ENCODE data around the gene NAV2. TPM values are rescaled to one million over a fixed set of nuclear protein-coding genes. Genes with fewer than 3 reads are reported as not detected.

NAV2 gene
- total and polyA plus RNA-seq, 2 experiments from 2014 or later = 26.0 to 45.0 TPM

DNA sequence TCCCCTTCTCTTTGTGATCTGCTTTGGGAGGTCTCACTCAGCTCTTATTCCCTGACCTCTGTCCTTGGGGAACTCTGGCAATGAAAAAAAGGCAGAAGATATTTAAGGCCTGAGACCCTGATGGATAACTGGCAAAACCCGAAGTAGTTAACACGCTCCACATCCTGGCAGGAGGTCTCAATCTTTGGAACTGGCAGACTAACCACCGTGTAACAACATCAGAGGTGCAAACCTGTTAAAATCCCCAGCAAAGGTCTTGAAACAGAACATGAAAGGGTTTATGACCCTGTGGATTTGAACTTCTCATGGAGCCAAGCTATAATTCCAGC, 287.3 kb downstream of the NAV2 start (continued):
- TF ChIP-seq, protein P1, sequence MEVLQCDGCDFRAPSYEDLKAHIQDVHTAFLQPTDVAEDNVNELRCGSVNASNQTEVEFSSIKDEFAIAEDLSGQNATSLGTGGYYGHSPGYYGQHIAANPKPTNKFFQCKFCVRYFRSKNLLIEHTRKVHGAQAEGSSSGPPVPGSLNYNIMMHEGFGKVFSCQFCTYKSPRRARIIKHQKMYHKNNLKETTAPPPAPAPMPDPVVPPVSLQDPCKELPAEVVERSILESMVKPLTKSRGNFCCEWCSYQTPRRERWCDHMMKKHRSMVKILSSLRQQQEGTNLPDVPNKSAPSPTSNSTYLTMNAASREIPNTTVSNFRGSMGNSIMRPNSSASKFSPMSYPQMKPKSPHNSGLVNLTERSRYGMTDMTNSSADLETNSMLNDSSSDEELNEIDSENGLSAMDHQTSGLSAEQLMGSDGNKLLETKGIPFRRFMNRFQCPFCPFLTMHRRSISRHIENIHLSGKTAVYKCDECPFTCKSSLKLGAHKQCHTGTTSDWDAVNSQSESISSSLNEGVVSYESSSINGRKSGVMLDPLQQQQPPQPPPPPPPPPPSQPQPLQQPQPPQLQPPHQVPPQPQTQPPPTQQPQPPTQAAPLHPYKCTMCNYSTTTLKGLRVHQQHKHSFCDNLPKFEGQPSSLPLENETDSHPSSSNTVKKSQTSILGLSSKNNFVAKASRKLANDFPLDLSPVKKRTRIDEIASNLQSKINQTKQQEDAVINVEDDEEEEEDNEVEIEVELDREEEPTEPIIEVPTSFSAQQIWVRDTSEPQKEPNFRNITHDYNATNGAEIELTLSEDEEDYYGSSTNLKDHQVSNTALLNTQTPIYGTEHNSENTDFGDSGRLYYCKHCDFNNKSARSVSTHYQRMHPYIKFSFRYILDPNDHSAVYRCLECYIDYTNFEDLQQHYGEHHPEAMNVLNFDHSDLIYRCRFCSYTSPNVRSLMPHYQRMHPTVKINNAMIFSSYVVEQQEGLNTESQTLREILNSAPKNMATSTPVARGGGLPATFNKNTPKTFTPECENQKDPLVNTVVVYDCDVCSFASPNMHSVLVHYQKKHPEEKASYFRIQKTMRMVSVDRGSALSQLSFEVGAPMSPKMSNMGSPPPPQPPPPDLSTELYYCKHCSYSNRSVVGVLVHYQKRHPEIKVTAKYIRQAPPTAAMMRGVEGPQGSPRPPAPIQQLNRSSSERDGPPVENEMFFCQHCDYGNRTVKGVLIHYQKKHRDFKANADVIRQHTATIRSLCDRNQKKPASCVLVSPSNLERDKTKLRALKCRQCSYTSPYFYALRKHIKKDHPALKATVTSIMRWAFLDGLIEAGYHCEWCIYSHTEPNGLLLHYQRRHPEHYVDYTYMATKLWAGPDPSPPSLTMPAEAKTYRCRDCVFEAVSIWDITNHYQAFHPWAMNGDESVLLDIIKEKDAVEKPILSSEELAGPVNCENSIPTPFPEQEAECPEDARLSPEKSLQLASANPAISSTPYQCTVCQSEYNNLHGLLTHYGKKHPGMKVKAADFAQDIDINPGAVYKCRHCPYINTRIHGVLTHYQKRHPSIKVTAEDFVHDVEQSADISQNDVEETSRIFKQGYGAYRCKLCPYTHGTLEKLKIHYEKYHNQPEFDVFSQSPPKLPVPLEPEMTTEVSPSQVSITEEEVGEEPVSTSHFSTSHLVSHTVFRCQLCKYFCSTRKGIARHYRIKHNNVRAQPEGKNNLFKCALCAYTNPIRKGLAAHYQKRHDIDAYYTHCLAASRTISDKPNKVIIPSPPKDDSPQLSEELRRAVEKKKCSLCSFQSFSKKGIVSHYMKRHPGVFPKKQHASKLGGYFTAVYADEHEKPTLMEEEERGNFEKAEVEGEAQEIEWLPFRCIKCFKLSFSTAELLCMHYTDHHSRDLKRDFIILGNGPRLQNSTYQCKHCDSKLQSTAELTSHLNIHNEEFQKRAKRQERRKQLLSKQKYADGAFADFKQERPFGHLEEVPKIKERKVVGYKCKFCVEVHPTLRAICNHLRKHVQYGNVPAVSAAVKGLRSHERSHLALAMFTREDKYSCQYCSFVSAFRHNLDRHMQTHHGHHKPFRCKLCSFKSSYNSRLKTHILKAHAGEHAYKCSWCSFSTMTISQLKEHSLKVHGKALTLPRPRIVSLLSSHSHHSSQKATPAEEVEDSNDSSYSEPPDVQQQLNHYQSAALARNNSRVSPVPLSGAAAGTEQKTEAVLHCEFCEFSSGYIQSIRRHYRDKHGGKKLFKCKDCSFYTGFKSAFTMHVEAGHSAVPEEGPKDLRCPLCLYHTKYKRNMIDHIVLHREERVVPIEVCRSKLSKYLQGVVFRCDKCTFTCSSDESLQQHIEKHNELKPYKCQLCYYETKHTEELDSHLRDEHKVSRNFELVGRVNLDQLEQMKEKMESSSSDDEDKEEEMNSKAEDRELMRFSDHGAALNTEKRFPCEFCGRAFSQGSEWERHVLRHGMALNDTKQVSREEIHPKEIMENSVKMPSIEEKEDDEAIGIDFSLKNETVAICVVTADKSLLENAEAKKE (CRISPR knock-in tag; IDR thresholded peaks at IDR 0.05) = no peak
- no peak for TF ChIP-seq ZNF114 (CRISPR knock-in tag; IDR thresholded peaks at IDR 0.05)

DNA sequence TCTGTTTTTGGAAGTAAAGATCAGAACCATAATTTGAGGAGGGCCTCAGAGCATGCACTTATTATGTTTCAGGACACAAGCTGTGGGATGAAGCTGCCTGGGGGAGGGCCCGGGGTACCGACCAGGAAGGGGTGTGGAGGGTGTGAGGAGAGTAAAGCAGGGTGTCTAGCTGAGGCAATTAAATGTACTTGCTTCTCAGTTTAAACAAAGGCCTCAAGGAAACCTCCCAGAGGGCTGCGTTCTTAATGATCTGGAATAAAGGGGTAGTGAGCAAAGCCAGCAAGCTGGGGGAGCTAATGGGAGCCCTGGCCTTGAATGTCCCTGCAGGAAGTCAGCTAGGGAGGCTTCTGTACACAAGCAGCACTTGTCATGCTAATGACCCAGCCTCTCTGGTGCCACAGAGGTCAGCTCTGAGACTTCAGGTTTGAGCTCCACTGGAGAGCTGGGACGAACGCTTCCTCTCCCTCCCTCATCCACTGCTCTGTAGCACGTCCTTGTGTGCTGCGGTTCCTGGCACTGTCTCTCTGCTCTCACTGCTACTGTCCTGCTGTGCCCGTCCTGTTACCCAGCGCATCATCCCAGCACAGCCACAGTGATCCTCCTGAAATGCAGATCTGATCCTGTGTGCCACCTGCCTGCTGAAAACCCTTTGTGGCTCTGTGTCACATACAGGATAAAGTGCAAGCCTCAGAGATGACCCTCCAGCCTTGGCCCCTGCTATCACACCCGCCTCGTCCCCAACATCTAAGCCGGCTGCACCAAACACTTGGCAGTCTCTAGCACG, 287.9 kb downstream of the NAV2 start:
- peaks cover 61% of the 10 kb centered on the region for H4K20me1 ChIP-seq (replicated peaks; ENCODE audit: insufficient read depth)
- H3K4me2 ChIP-seq = peak overlapping the region; percentile 67
- H2AFZ ChIP-seq = no peak overlapping the region
- peaks cover 15% of the 10 kb centered on the region; the same call in 1 of the 2 replicates for H3F3A ChIP-seq (replicated peaks; ENCODE audit: low read depth)
- Mint-ChIP-seq H3K4me3 (peak overlapping the region; percentile 51), H3K4me1 (peaks cover 70% of the 10 kb centered on the region), H3K9me3 (no peaks in the 10 kb centered on the region), H3K27ac (no peak overlapping the region), H3K27me3 (ENCODE audit: insufficient read depth, low read depth, poor library complexity) (peaks cover 35% of the 10 kb centered on the region), H3K36me3 (ENCODE audit: low read depth) (peaks cover 7% of the 10 kb centered on the region; the same call in 2 of the 3 replicates)
- H3K36me3 ChIP-seq (ENCODE audit: insufficient read depth) = no peaks in the 10 kb centered on the region
- peaks cover 57% of the 10 kb centered on the region for H3K27me3 ChIP-seq (ENCODE audit: insufficient read depth)
- ATAC-seq = peak; percentile 94
- H3K4me3 ChIP-seq = peak overlapping the region; percentile 34
- peaks cover 10% of the 10 kb centered on the region; the same call in 1 of the 2 replicates for H3K79me2 ChIP-seq (replicated peaks; ENCODE audit: insufficient read depth)
- peaks cover 34% of the 10 kb centered on the region for H3K4me1 ChIP-seq (ENCODE audit: insufficient read depth)
- H3K27ac ChIP-seq (ENCODE audit: low read depth) = 0 out of 2 replicates have a peak overlapping the region, but pooled peaks have one; percentile 35
- H3K9me2 ChIP-seq (ENCODE audit: insufficient read depth) = no peaks in the 10 kb centered on the region
- peak; percentile 98 for DNase-seq (ENCODE audit: low spot score)
- TF ChIP-seq EZH2 (IDR thresholded peaks at IDR 0.05; ENCODE audit: low read depth, unreplicated experiment) = no peak
- no peak for TF ChIP-seq EZH2phosphoT487 (IDR thresholded peaks at IDR 0.05; ENCODE audit: unreplicated experiment)
- TF ChIP-seq ZNF114 (CRISPR knock-in tag; IDR thresholded peaks at IDR 0.05) = peak; percentile 87; the same call in 1 of the 2 replicates
- TF ChIP-seq ZNF331 (CRISPR knock-in tag; IDR thresholded peaks at IDR 0.05; ENCODE audit: low read depth) = no peak
- peak; percentile 65 for TF ChIP-seq POLR2AphosphoS5 (IDR thresholded peaks at IDR 0.05; ENCODE audit: low read depth)
- TF ChIP-seq, protein P1 (CRISPR knock-in tag; IDR thresholded peaks at IDR 0.05) = peak; percentile 91
- TF ChIP-seq CREB1 (CRISPR knock-in tag; IDR thresholded peaks at IDR 0.05; ENCODE audit: low read depth) = peak; percentile 65

Measured in GM23338 (cell line).